Thoracic aorta (tissue), 2 donors: Measurements from ENCODE around the gene HOXC5. TPM values are rescaled to one million over a fixed set of nuclear protein-coding genes. Genes with fewer than 3 reads are reported as not detected.

Experiments used
- ATAC-seq: fragments of 150-250 bp; one replicate; pipeline ENCODE4 v1.8.0; 2017; ENCODE audit warnings: low read depth; ENCODE audit not compliant: insufficient number of reproducible peaks, low FRiP score
- DNase-seq: peaks from one replicate; pipeline ENCODE4 v3.0.0-alpha.2; 2020; ENCODE audit warnings: low spot score
- H3K27ac ChIP-seq, 2 donors: fragments of 200-600 bp; sonication (generic); 1 replicate in 1 of 2; 2 replicates in 1 of 2; pipeline ENCODE4 v1.5.1; 2016; ENCODE audit warnings: mild to moderate bottlenecking in 2 of 2, moderate library complexity in 2 of 2
- H3K27me3 ChIP-seq: fragments of 200-600 bp; sonication (generic); replicated peaks from 2 replicates; pipeline ENCODE4 v1.6.0; 2016; ENCODE audit warnings: mild to moderate bottlenecking; ENCODE audit not compliant: insufficient read depth
- H3K36me3 ChIP-seq: fragments of 200-600 bp; sonication (generic); one replicate; pipeline ENCODE4 v1.5.1; 2016
- H3K4me1 ChIP-seq, 2 donors: fragments of 200-600 bp; sonication (generic); 1 replicate in 1 of 2; 2 replicates in 1 of 2; pipeline versions ENCODE4 v1.5.1 to v1.6.0; 2016; ENCODE audit warnings: low read depth in 2 of 2, mild to moderate bottlenecking in 1 of 2; ENCODE audit not compliant: control insufficient read depth in 1 of 2
- H3K4me3 ChIP-seq: fragments of 200-600 bp; sonication (generic); 2 replicates; pipeline ENCODE4 v1.5.1; 2016; ENCODE audit warnings: mild to moderate bottlenecking
- H3K9me3 ChIP-seq: fragments of 200-600 bp; sonication (generic); 2 replicates; pipeline ENCODE4 v1.5.1; 2016
- CTCF ChIP-seq: fragments of 200-600 bp; sonication (generic); IDR thresholded peaks from one replicate; pipeline ENCODE4 v1.5.1; 2019; ENCODE audit warnings: antibody characterized with exemption
- total RNA-seq, 2 donors: library from RNA; depleted of rRNA; stranded (reverse); fragments of >200 nt; gene quantifications; one replicate each; pipeline versions ENCODE4 v1.1.0 to v1.2.3, GENCODE V29; 2016

The HOXC5 gene
- total RNA-seq, 2 donors from 2014 or later, result 1.8 TPM; not detected in 1

GRCh38 chr12:54056110-54056509 is 23.3 kb downstream of the HOXC5 start:
- TF ChIP-seq CTCF, result no peak
- Histone ChIP-seq H3K9me3 (no peaks in the 10 kb centered on the region), H3K27ac (no peak overlapping the region), H3K4me1 (peaks cover 7 to 18% of the 10 kb centered on the region in 2 donors), H3K36me3 (no peaks in the 10 kb centered on the region), H3K4me3 (no peak overlapping the region), H3K27me3 (no peaks in the 10 kb centered on the region)
- DNase-seq (no peak), ATAC-seq (no peak)

DNA sequence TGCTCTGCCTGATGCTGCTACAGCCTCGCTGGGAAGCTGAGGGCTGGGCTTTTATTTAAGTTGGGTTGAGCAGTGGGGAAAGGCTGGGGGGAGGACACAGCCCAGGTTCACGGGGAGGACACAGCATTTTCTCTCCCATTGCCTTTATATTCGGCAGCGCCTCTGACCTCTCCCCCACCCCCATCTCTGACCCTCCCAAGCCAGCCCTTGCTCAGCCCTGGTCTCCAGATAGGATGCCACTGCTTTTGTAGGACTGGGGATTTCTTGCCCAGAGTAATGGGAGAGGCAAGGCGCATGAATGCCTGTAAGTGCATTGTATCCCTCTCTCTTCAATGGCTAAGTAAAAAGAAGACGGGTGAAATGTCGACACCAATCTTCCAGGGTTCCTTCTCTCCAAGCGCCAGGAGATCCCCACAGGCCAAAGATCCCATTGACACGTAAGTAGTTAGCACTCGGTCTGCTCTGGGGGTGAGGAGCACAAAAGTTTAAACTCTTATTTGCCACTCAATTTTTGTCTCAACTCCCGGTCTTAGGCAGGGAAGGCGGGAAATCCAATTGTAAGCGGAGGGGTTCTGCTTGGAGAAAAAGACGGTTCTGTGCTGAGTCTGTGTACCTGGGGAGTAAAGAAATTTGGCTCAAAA is 25.4 kb downstream of the HOXC5 start:
- Histone ChIP-seq H3K36me3 (no peaks in the 10 kb centered on the region), H3K27ac (no peak overlapping the region), H3K4me3 (no peak overlapping the region), H3K27me3 (no peaks in the 10 kb centered on the region), H3K9me3 (no peaks in the 10 kb centered on the region), H3K4me1 (peaks cover 7 to 8% of the 10 kb centered on the region in 2 donors)
- no peak for TF ChIP-seq CTCF
- DNase-seq, result no peak
- ATAC-seq, result no peak

- DNase-seq (no peak), ATAC-seq (no peak)
- no peaks in the 10 kb centered on the region for H3K36me3 ChIP-seq
- peaks cover 3 to 6% of the 10 kb centered on the region in 2 donors for H3K4me1 ChIP-seq
- H3K4me3 ChIP-seq, result no peak overlapping the region
- no peaks in the 10 kb centered on the region for H3K9me3 ChIP-seq
- H3K27me3 ChIP-seq, result no peaks in the 10 kb centered on the region
- H3K27ac ChIP-seq, result no peak overlapping the region
- no peak for TF ChIP-seq CTCF
Observed at GRCh38 chr12:54059668-54060067, 26.8 kb downstream of the HOXC5 start.

DNA sequence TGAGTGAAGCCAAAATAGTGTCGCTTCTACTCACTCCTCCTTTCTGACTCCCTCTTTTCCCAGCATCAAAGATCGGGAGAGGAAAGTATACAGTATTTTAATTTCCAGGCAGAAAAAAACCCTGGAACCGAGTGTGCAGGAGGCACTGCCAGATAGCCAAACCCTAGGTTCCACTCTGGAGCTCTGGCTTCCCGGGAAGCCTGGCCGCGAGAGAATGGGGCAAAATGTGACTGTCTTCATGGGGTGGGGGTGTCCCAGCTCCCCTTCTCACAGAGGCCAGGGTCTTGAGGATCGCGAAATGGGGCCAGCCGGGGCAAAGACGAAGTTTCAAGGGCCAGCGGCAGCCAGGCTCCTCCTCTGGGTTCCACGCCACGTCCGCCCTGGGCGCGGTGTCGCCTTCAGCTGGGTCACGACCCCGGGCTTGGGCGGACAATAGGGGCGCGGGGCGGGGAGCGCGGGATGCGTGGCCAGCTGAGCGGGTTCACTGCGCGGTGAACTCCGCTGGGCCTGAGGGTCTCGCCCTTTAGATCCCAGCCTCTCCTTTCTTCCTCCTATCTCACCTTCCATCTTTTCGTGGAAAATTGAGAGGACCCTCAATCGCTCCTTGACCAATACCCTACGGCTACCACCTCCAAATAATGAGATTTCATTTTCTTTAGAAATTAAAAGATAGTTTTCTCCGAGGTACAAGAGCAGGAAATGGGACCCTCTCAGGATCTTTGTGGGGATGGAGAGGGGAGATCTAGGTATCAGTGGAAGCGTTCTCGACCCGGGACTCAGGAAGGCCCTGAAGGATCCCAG is 27.5 kb downstream of the HOXC5 start:
- ATAC-seq, result no peak
- TF ChIP-seq CTCF, result no peak

GRCh38 chr12:54060975-54061778 is 28.3 kb downstream of the HOXC5 start:
- H3K4me1 ChIP-seq, result no peaks in the 10 kb centered on the region
- no peak for ATAC-seq
- H3K9me3 ChIP-seq, result no peaks in the 10 kb centered on the region
- no peak for DNase-seq
- H3K4me3 ChIP-seq, result no peak overlapping the region
- H3K27me3 ChIP-seq, result no peaks in the 10 kb centered on the region
- no peak overlapping the region for H3K27ac ChIP-seq
- H3K36me3 ChIP-seq, result no peaks in the 10 kb centered on the region
- TF ChIP-seq CTCF, result no peak

More for the DNA sequence above, 27.5 kb downstream of the HOXC5 start:
- Histone ChIP-seq H3K4me1 (peaks cover 0 to 2% of the 10 kb centered on the region in 2 donors), H3K27ac (no peak overlapping the region), H3K36me3 (no peaks in the 10 kb centered on the region), H3K9me3 (no peaks in the 10 kb centered on the region), H3K27me3 (no peaks in the 10 kb centered on the region), H3K4me3 (no peak overlapping the region)
- no peak for DNase-seq
